Mucosa of descending colon (tissue), 3 donors: ENCODE results near the gene FOXI1. TPM values are rescaled to one million over a fixed set of nuclear protein-coding genes. Genes with fewer than 3 reads are reported as not detected.
"Not testable (repeated sequence)": the region's sequence is repeated elsewhere in the genome, so short reads cannot be mapped to it uniquely, and the experiment has no call there.

Experiments
- ATAC-seq: fragments of 200-7000 bp; cut with Tn5 transposase; one replicate; pipeline ENCODE4 v1.9.1; 2020; ENCODE audit warnings: mild to moderate bottlenecking, moderate library complexity
- DNase-seq, 3 donors: peaks; one replicate each; pipeline ENCODE4 v3.0.0-alpha.2; 2020
- H3K36me3 ChIP-seq: fragments of 200-600 bp; one replicate; pipeline ENCODE4 v1.8.0; 2021; ENCODE audit warnings: low read depth, mild to moderate bottlenecking
- H3K4me1 ChIP-seq: fragments of 200-600 bp; one replicate; pipeline ENCODE4 v1.8.0; 2021; ENCODE audit warnings: low read depth, mild to moderate bottlenecking
- H3K4me3 ChIP-seq: fragments of 200-600 bp; one replicate; pipeline ENCODE4 v1.8.0; 2021; ENCODE audit warnings: mild to moderate bottlenecking
- H3K9me3 ChIP-seq: fragments of 200-600 bp; one replicate; pipeline ENCODE4 v1.8.0; 2021; ENCODE audit warnings: mild to moderate bottlenecking
- intact Hi-C, 2 donors: fragments of 100-400 bp; cut with DNase I in 1 of 2; cut with micrococcal nuclease in 1 of 2; formaldehyde crosslinking; loops; one replicate each; pipeline versions ENCODE4 v1.11.0 to v1.11.1; 2022; cut with DNase I, micrococcal nuclease
- total RNA-seq, 3 donors: library from RNA; stranded (reverse); fragmentation: NEBNext Ultra II Directional in 2 of 3; extraction: Animal tissue kit (Norgen Biotek cat#: 25700) in 2 of 3; gene quantifications; one replicate each; pipeline versions ENCODE4 v1.2.1 to v1.2.4, GENCODE V29; 2021 to 2023
- TF ChIP-seq, protein P1 (sequence below): fragments of 200-600 bp; IDR thresholded peaks from one replicate; pipeline ENCODE4 v1.8.0; 2022; ENCODE audit warnings: antibody characterized with exemption, mild to moderate bottlenecking
- donor health status: DM: no; HTN: no; CAD: no; lungs with moderate emphysema.
- donor health status: DM: no; HTN: no; CAD: no.
- donor health status: DM: no; HTN: yes; CAD: no.

Gene FOXI1
- total RNA-seq, 3 donors from 2014 or later, result 0.80 TPM; not detected in 2

DNA sequence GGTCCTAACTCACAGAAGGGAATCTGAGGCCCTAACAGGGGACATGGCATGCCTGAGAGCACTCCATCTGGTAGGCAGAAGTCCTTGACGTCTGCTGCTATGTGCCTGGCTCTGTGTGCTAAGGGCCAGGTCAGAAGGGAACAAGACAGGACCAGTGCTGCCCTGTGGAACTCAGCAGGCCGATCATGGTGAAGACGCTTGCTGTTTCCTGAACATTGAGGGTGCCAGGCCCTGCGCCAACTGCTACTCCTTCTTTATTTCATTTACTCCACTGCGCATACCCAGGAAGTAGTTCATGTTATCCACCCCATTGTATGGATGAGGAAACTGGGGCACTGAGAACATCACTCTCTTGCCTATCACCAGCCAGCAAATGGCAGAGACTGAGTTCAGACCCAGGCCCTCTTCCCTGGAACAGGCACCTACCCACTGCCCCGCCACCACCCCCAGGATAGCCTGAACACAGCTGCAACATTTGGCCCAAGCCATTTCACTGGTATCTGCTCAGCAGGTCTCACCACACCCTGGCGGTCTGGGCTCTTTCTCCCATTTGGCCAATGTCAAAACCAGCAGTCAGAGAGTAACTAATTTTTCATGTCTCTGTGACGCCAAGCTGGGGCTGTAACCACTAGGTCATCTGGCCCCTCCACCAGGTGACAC lies 24.8 kb upstream of the FOXI1 start:
- H3K36me3 ChIP-seq, result no peaks in the 10 kb centered on the region
- DNase-seq (no peak), ATAC-seq (no peak)
- H3K9me3 ChIP-seq, result no peaks in the 10 kb centered on the region
- intact Hi-C loops, result no loop called here
- H3K4me3 ChIP-seq, result no peak overlapping the region
- no peaks in the 10 kb centered on the region for H3K4me1 ChIP-seq
- TF ChIP-seq, protein P1, sequence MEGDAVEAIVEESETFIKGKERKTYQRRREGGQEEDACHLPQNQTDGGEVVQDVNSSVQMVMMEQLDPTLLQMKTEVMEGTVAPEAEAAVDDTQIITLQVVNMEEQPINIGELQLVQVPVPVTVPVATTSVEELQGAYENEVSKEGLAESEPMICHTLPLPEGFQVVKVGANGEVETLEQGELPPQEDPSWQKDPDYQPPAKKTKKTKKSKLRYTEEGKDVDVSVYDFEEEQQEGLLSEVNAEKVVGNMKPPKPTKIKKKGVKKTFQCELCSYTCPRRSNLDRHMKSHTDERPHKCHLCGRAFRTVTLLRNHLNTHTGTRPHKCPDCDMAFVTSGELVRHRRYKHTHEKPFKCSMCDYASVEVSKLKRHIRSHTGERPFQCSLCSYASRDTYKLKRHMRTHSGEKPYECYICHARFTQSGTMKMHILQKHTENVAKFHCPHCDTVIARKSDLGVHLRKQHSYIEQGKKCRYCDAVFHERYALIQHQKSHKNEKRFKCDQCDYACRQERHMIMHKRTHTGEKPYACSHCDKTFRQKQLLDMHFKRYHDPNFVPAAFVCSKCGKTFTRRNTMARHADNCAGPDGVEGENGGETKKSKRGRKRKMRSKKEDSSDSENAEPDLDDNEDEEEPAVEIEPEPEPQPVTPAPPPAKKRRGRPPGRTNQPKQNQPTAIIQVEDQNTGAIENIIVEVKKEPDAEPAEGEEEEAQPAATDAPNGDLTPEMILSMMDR, result no peak

DNA sequence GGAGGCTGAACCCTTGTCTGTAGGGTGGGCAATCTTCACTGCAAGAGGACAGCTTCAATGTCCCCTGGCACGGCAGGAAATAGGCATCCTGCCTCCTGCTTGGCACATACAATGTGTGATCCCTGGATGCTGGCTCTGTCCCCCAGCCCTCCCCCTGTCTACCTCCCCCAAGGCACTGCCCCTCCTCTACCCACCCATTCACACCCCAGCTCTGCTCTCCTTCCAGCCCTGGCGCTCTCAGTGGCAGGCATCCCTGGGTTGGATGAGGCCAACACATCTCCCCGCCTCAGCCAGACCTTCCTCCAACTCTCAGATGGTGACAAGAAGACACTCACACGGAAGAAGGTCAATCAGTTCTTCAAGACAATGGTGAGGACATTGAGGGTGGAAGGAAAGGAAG lies 24.1 kb upstream of the FOXI1 start:
- H3K36me3 ChIP-seq, result no peaks in the 10 kb centered on the region
- TF ChIP-seq, protein P1, result no peak
- no peak for ATAC-seq
- H3K4me1 ChIP-seq, result no peaks in the 10 kb centered on the region
- H3K4me3 ChIP-seq, result no peak overlapping the region
- DNase-seq, result no peak
- intact Hi-C loops, result no loop called here
- no peaks in the 10 kb centered on the region for H3K9me3 ChIP-seq

DNA sequence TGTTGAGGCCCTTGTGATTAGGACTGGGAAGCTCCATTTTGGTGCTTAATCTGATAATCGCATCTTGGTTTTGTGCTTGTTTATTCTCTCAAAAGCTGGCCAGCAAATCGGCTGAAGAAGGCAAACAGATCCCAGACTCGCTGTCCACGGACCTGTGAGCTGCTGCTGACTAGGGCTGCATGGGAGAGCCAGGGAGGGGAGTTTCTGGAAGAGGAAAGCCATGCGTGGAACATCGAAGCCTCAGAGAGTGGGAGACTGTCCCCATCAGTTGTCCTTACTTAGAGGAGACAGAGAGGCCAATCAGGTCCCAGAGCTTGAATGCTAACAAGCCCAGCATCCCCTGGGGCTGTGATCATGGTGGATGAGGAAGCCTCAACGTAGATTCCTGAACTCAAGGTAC lies 23.0 kb upstream of the FOXI1 start:
- DNase-seq (no peak), ATAC-seq (no peak)
- Histone ChIP-seq H3K4me1 (no peaks in the 10 kb centered on the region), H3K4me3 (no peak overlapping the region), H3K9me3 (no peaks in the 10 kb centered on the region), H3K36me3 (no peaks in the 10 kb centered on the region)
- TF ChIP-seq, protein P1, result no peak
- intact Hi-C loops, result no loop called here

DNA sequence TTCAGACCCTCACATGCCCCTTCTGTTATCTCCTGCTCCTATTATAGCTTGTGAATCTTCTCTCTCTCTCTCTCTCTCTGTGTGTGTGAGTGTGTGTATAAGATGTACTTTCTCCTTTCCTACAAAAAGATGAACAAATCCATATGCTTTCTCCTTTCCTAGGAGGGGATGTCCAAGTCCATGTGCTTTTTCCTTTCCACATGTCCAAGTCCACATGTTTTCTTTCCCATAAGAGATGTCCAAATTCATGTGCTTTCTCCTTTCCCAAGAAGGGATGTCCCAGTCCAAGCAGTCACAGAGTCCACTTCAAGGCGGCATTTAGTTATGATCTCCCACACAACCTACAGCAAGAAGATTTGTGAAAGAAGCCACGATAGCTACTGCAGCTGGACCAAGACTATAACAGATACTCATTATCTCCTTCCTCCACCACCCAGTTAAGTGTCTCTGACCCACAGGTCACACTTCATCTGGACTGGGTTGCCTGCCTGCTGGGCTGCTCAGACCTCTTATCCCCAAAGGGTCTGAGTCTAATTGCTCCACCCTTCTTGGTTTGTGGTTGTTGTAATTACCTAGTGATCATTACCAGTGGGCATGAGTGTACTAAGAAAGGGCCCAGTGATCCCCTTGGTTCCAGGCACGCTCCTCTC lies 18.4 kb upstream of the FOXI1 start:
- Histone ChIP-seq H3K9me3 (no peaks in the 10 kb centered on the region), H3K4me3 (no peak overlapping the region), H3K4me1 (no peaks in the 10 kb centered on the region), H3K36me3 (no peaks in the 10 kb centered on the region)
- DNase-seq (no peak), ATAC-seq (no peak)
- TF ChIP-seq, protein P1, result no peak
- intact Hi-C loops, result no loop called here

DNA sequence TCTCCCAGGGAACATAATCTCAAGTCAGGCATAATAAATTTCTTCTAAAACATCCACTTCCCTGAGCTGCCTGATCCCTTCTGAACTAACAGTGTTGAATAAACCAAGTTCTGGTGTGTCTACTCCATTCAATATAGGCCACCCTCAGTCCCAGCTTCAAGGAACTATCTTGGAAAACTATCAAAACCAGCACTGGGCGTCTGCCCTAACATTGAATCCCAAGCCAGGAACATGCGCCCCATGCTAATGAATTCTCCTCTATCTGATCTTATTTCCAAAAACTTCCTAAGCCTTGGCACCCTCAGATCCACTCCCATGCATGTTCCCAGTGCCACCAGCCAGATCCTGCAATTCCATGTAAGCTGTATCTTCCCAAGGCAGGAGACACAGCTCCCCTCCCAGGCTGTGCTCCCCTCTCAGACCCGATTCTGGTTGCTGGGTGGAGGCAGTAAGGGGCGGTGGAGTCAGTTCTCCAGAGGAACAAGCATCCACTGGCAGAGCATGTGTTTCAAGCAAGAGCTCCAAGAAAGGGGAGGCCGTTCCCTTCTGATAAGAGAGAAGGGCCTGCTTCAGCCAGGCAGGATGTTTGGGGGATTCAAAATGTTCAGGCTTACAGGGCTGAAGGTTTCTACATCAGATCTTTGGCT lies 13.1 kb upstream of the FOXI1 start:
- H3K36me3 ChIP-seq, result no peaks in the 10 kb centered on the region
- intact Hi-C loops, result no loop called here
- H3K4me1 ChIP-seq, result no peaks in the 10 kb centered on the region
- H3K9me3 ChIP-seq, result no peaks in the 10 kb centered on the region
- TF ChIP-seq, protein P1, result no peak
- H3K4me3 ChIP-seq, result no peak overlapping the region
- DNase-seq (no peak), ATAC-seq (no peak)

DNA sequence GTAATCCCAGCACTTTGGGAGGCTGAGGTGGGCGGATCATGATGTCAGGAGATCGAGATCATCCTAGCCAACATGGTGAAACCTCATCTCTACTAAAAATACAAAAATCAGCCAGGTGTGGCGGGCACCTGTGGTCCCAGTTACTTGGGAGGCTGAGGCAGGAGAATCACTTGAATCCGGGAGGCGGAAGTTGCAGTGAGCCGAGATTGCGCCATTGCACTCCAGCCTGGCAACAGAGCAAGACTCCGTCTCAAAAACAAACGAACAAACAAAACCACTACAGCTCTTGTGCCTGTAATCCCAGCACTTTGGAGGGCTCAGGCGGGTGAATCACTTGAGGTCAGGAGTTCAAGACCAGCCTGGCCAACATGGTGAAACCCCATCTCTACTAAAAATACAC lies 11.4 kb upstream of the FOXI1 start:
- H3K9me3 ChIP-seq, DNase-seq, H3K4me3 ChIP-seq, H3K4me1 ChIP-seq, intact Hi-C loops, ATAC-seq, H3K36me3 ChIP-seq: not testable (repeated sequence)
